A673 (cell line): ENCODE measurements around the gene MLLT6. TPM values are rescaled to one million over a fixed set of nuclear protein-coding genes. Genes with fewer than 3 reads are reported as not detected.

Experiments used
- BruUV-seq: library from RNA; stranded (reverse); fragments of 400-500 nt; replicated peaks from 2 replicates; lab custom pipeline; 2021; lab: Mats Ljungman, UMichigan
- CTCF ChIA-PET: fragments of 300-600 bp; sonication (Branson Sonifier 250); formaldehyde crosslinking; loops from one replicate; lab custom pipeline; 2022; ENCODE audit warnings: antibody characterized with exemption; lab: Charles Lee
- POLR2A ChIA-PET: fragments of 300-600 bp; sonication (Branson Sonifier 250); formaldehyde crosslinking; loops from one replicate; lab custom pipeline; 2022; ENCODE audit warnings: antibody characterized with exemption; ENCODE audit not compliant: low non-redundant PET; lab: Charles Lee
- DNase-seq: peaks from one replicate; pipeline ENCODE4 v3.0.0-alpha.2; 2015; ENCODE audit warnings: low spot score
- H3K27ac ChIP-seq: fragments of 200-600 bp; sonication (generic); 2 replicates; pipeline ENCODE4 v1.5.1; 2016; ENCODE audit warnings: mixed run types, low read depth, mild to moderate bottlenecking, mixed read lengths, antibody characterized with exemption, low read length; ENCODE audit not compliant: poor library complexity, severe bottlenecking
- H3K27me3 ChIP-seq: fragments of 200-600 bp; sonication (generic); replicated peaks from 2 replicates; pipeline ENCODE4 v1.6.1; 2017; ENCODE audit warnings: mixed run types, low read depth, mild to moderate bottlenecking, mixed read lengths, antibody characterized with exemption, low read length; ENCODE audit not compliant: insufficient read depth, poor library complexity
- H3K36me3 ChIP-seq: fragments of 200-600 bp; sonication (generic); 2 replicates; pipeline ENCODE4 v1.6.1; 2016; ENCODE audit warnings: mixed run types, mild to moderate bottlenecking, mixed read lengths, antibody characterized with exemption, low read length; ENCODE audit not compliant: insufficient read depth, poor library complexity, severe bottlenecking
- H3K4me1 ChIP-seq: fragments of 200-600 bp; sonication (generic); 2 replicates; pipeline ENCODE4 v1.6.1; 2017; ENCODE audit warnings: mixed run types, mild to moderate bottlenecking, mixed read lengths, antibody characterized with exemption, low read length; ENCODE audit not compliant: insufficient read depth, poor library complexity, severe bottlenecking
- H3K4me3 ChIP-seq: fragments of 200-600 bp; sonication (generic); 2 replicates; pipeline ENCODE4 v1.5.1; 2016; ENCODE audit warnings: low read depth, mixed run types, mild to moderate bottlenecking, mixed read lengths, low read length; ENCODE audit not compliant: poor library complexity, severe bottlenecking
- H3K9me3 ChIP-seq: fragments of 200-600 bp; sonication (generic); 2 replicates; pipeline ENCODE4 v1.6.1; 2016; ENCODE audit warnings: mixed run types, low read depth, mild to moderate bottlenecking, mixed read lengths, antibody characterized with exemption, low read length; ENCODE audit not compliant: poor library complexity, severe bottlenecking
- CTCF ChIP-seq: fragments of 300-800, 200-600 bp; sonication (generic); conservative IDR thresholded peaks from 2 replicates; pipeline ENCODE4 v1.5.1; 2017; ENCODE audit warnings: low read depth, mild to moderate bottlenecking, antibody characterized with exemption, low read length, moderate library complexity, mixed read lengths
- EZH2 ChIP-seq: fragments of 200-600 bp; sonication (generic); IDR thresholded peaks from 2 replicates; pipeline ENCODE4 v1.6.1; 2017; ENCODE audit warnings: borderline replicate concordance, low read depth, mild to moderate bottlenecking, mixed read lengths, antibody characterized with exemption, low read length; ENCODE audit not compliant: poor library complexity, severe bottlenecking
- intact Hi-C: fragments of 100-400 bp; cut with micrococcal nuclease; formaldehyde crosslinking; loops from one replicate; pipeline ENCODE4 v1.10.0; 2022; ENCODE audit not compliant: unreplicated experiment
- total RNA-seq: library from RNA; stranded (reverse); gene quantifications from 2 replicates; pipeline ENCODE4 v1.2.3, GENCODE V29; 2021

MLLT6 gene
- total RNA-seq, 1 experiment from 2014 or later, result 41.4 TPM

DNA sequence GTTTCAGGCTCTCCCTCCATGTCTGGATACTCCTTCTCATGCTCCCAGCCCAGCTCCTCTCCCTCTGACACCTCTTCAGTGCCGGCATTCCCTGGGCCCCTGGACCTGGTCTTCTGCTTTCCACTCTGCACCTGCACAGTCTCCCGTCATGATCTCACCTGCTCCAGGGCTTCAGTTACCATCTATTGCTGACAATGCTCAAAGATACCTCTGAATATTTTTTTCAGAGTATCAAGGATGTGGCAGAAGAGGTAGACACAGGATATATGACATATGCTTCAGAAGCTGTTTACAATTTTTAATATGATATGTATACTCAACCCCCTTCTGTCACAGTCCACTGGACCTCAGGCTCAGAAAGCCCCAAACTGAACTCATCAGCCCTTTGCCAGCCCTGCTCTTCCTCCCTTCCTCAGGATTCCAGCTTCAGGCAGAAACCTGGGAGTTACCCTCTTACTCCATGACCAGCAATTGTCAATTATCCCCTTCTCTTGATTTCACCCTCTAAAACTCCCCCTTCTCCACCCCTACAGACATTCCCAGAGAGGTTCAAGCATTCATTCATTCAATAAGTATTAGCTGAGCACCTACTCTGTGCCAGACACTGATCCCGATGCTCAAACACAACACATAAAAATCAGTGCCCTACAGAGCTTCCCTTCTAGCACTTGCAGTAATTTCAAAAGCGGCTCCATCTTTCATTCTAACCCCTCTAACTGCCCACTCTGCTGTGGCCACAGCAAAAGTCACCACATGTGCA lies 7.8 kb upstream of the MLLT6 start:
- CTCF ChIA-PET, result interaction anchor here (0.7 kb wide), 1 partner anchor 367 kb away, joined by 10 read pairs; no protein-coding TSS in a partner anchor
- intact Hi-C loops, result no loop called here

DNA sequence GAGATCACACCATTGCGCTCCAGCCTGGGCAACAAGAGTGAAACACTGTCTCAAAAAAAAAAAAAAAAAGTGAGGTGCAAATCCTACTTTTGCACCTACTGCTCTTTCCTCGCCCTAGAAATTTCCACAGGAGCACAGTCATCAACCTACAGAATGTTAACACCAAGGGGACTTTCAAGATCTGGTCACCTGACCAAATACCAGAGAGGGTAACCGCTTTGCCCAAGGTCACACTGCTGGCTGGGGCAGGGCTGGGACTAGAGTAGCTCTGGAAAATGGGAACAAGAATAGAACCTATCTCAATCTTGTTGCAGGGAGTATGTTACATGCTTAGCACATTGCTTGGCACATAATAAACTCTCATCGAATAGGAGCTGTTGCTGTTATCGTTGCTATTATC lies 6.3 kb upstream of the MLLT6 start:
- Histone ChIP-seq H3K36me3 (no peaks in the 10 kb centered on the region), H3K4me1 (no peaks in the 10 kb centered on the region), H3K4me3 (no peak overlapping the region), H3K27ac (no peak overlapping the region), H3K9me3 (no peaks in the 10 kb centered on the region), H3K27me3 (no peaks in the 10 kb centered on the region)
- DNase-seq, result no peak
- intact Hi-C loops, result no loop called here
- no peak for TF ChIP-seq CTCF
- TF ChIP-seq EZH2, result no peak
- no TSS peak for BruUV-seq
- ChIA-PET CTCF (no interaction called here), POLR2A (no interaction called here)

More for the DNA sequence above, 7.8 kb upstream of the MLLT6 start:
- H3K27me3 ChIP-seq, result no peaks in the 10 kb centered on the region
- H3K4me3 ChIP-seq, result no peak overlapping the region
- H3K9me3 ChIP-seq, result no peaks in the 10 kb centered on the region
- H3K36me3 ChIP-seq, result no peaks in the 10 kb centered on the region
- POLR2A ChIA-PET, result no interaction called here
- no peaks in the 10 kb centered on the region for H3K4me1 ChIP-seq
- TF ChIP-seq EZH2 (no peak), CTCF (no peak)
- no TSS peak for BruUV-seq
- DNase-seq, result no peak
- no peak overlapping the region for H3K27ac ChIP-seq

- Histone ChIP-seq H3K9me3 (no peaks in the 10 kb centered on the region), H3K36me3 (no peaks in the 10 kb centered on the region), H3K4me3 (peak overlapping the region; percentile 71), H3K27me3 (no peaks in the 10 kb centered on the region), H3K27ac (peak overlapping the region; percentile 21), H3K4me1 (no peaks in the 10 kb centered on the region)
- BruUV-seq, result no TSS peak
- peak; percentile 17 for DNase-seq
- intact Hi-C loops, result no loop called here
- ChIA-PET POLR2A (interaction anchor here (0.6 kb wide), 1 partner anchor 152 kb away, joined by 3 read pairs; no protein-coding TSS in a partner anchor), CTCF (no interaction called here)
- TF ChIP-seq EZH2 (no peak), CTCF (no peak)
These were observed 3.4 kb upstream of the MLLT6 start for GRCh38 chr17:38701504-38702165.
